PC-3 (cell line): Measurements from ENCODE around the gene DNAL4.

ENCODE experiments used
- CTCF ChIP-seq: fragments of 300-600 bp; sonication (generic); conservative IDR thresholded peaks from 2 replicates; pipeline ENCODE4 v1.5.1; 2017; ENCODE audit warnings: antibody characterized with exemption, low read depth, mild to moderate bottlenecking, low read length
- EZH2 ChIP-seq: fragments of 300-600 bp; sonication (generic); IDR thresholded peaks from one replicate; pipeline ENCODE4 v1.6.1; 2017; ENCODE audit warnings: antibody characterized with exemption, mild to moderate bottlenecking, low read length; ENCODE audit not compliant: unreplicated experiment
- EZH2phosphoT487 ChIP-seq: fragments of 300-600 bp; sonication (generic); IDR thresholded peaks from 2 replicates; pipeline ENCODE4 v1.6.1; 2018; ENCODE audit warnings: mild to moderate bottlenecking, antibody characterized with exemption, low read length, borderline replicate concordance

- TF ChIP-seq EZH2: no peak
- no peak for TF ChIP-seq EZH2phosphoT487
- no peak for TF ChIP-seq CTCF
Observed at GRCh38 chr22:38835888-38836301, 42.0 kb upstream of the DNAL4 start.
